OCI-LY3 (cell line): ENCODE measurements around the gene FIBCD1.
A peak's percentile ranks its signal among the peaks of the same experiment; 100 is the strongest.

Experiments
- H2AFZ ChIP-seq: fragments of 200-600, 300-600 bp; shearing (Covaris generic); 2 replicates; pipeline ENCODE4 v1.6.0; 2014; ENCODE audit warnings: antibody characterized with exemption, low read depth, low read length
- H3K27ac ChIP-seq: fragments of 200-600, 300-600 bp; sonication (generic); 2 replicates; pipeline ENCODE4 v1.5.1; 2014; ENCODE audit warnings: mild to moderate bottlenecking, low read length, moderate library complexity, mixed read lengths
- H3K27me3 ChIP-seq: fragments of 200-600, 300-600 bp; sonication (generic); 2 replicates; pipeline ENCODE4 v1.6.1; 2014; ENCODE audit warnings: low read depth, low read length, mixed read lengths
- H3K36me3 ChIP-seq: fragments of 200-600, 300-600 bp; sonication (generic); replicated peaks from 2 replicates; pipeline ENCODE3; 2014; ENCODE audit warnings: low read depth, low read length, mixed read lengths
- H3K4me1 ChIP-seq: fragments of 300-600, 200-600 bp; sonication (generic); 2 replicates; pipeline ENCODE4 v1.6.1; 2014; ENCODE audit warnings: low read length, mixed read lengths
- H3K4me2 ChIP-seq: fragments of 200-600, 300-600 bp; sonication (generic); 2 replicates; pipeline ENCODE4 v1.6.1; 2014; ENCODE audit warnings: low read length, mixed read lengths
- H3K4me3 ChIP-seq: fragments of 300-600, 200-600 bp; sonication (generic); 2 replicates; pipeline ENCODE4 v1.5.1; 2014; ENCODE audit warnings: antibody characterized with exemption, mild to moderate bottlenecking, low read length, moderate library complexity
- H3K79me2 ChIP-seq: fragments of 300-600, 200-600 bp; shearing (Covaris generic); 2 replicates; pipeline ENCODE4 v1.6.1; 2014; ENCODE audit warnings: mild to moderate bottlenecking, low read length, mixed read lengths
- H3K9ac ChIP-seq: fragments of 300-600, 200-600 bp; shearing (Covaris generic); 2 replicates; pipeline ENCODE4 v1.6.0; 2014; ENCODE audit warnings: mild to moderate bottlenecking, low read length, moderate library complexity
- H3K9me3 ChIP-seq: fragments of 200-600, 300-600 bp; shearing (Covaris generic); 2 replicates; pipeline ENCODE4 v1.6.1; 2014; ENCODE audit warnings: low read length, mixed read lengths; ENCODE audit not compliant: insufficient read depth
- H4K20me1 ChIP-seq: fragments of 200-600, 300-600 bp; sonication (generic); 2 replicates; pipeline ENCODE4 v1.6.1; 2016; ENCODE audit warnings: low read length, mixed read lengths; ENCODE audit not compliant: insufficient read depth
- EZH2phosphoT487 ChIP-seq: fragments of 200-600 bp; shearing (Covaris generic); IDR thresholded peaks from 2 replicates; pipeline ENCODE4 v1.6.1; 2018; ENCODE audit warnings: antibody characterized with exemption, mixed run types, low read depth
- TF ChIP-seq, protein P1 (sequence below): fragments of 200-600, 300-600 bp; sonication (generic); IDR thresholded peaks from 2 replicates; pipeline ENCODE4 v1.5.1; 2014; ENCODE audit warnings: antibody characterized with exemption, low read length, low read depth

Gene FIBCD1

DNA sequence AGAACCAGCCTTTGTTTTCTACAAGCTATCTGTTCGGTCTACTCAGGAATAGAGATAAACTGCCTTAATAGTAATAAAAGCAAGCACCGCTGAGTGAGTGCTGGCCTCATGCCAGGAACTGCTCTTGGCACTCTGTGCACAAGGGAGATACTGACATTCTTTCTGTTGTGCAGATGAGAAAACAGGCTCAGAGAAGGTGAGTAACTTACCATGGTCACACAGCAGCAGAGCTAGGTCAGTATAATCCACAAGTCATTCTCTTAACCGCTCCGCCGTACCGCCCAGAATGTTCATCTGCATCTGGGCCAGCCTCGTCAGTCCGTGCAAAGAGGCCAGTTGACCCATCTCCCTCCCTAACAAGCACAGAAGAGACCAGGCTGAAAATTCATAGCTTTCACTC, 69.8 kb downstream of the FIBCD1 start:
- Histone ChIP-seq H3K27me3 (no peaks in the 10 kb centered on the region), H3K9me3 (no peaks in the 10 kb centered on the region), H3K79me2 (peaks cover 18% of the 10 kb centered on the region), H3K27ac (no peak overlapping the region), H3K4me2 (no peak overlapping the region), H3K4me1 (peaks cover 38% of the 10 kb centered on the region), H4K20me1 (peaks cover 46% of the 10 kb centered on the region), H3K36me3 (peaks cover 47% of the 10 kb centered on the region), H2AFZ (no peak overlapping the region), H3K9ac (no peak overlapping the region), H3K4me3 (no peak overlapping the region)
- TF ChIP-seq EZH2phosphoT487: no peak
- TF ChIP-seq, protein P1, sequence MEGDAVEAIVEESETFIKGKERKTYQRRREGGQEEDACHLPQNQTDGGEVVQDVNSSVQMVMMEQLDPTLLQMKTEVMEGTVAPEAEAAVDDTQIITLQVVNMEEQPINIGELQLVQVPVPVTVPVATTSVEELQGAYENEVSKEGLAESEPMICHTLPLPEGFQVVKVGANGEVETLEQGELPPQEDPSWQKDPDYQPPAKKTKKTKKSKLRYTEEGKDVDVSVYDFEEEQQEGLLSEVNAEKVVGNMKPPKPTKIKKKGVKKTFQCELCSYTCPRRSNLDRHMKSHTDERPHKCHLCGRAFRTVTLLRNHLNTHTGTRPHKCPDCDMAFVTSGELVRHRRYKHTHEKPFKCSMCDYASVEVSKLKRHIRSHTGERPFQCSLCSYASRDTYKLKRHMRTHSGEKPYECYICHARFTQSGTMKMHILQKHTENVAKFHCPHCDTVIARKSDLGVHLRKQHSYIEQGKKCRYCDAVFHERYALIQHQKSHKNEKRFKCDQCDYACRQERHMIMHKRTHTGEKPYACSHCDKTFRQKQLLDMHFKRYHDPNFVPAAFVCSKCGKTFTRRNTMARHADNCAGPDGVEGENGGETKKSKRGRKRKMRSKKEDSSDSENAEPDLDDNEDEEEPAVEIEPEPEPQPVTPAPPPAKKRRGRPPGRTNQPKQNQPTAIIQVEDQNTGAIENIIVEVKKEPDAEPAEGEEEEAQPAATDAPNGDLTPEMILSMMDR: no peak

DNA sequence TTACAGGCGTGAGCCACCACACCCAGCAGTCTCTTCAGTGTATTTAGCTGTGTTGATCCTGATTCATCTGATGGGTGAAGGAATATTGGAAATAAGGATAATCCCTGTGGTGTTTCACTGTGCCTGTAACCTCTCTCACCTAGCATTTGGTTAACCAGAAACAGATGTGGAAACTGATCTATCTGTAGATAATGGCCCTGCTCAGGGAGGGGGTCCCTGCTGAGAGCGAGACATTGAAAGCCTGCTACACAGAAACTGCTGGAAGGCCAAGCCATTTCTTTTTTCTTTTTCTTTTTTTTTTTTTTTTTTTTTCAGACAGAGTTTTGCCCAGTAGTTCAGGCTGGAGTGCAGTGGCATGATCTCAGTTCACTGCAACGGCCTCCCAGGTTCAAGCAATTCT, 70.8 kb downstream of the FIBCD1 start:
- Histone ChIP-seq H3K9ac (no peak overlapping the region), H2AFZ (no peak overlapping the region), H3K36me3 (peaks cover 39% of the 10 kb centered on the region), H3K4me2 (no peak overlapping the region), H3K79me2 (peaks cover 18% of the 10 kb centered on the region), H3K4me3 (no peak overlapping the region), H3K4me1 (peaks cover 48% of the 10 kb centered on the region), H3K9me3 (no peaks in the 10 kb centered on the region), H3K27ac (no peak overlapping the region), H4K20me1 (peaks cover 51% of the 10 kb centered on the region), H3K27me3 (no peaks in the 10 kb centered on the region)
- TF ChIP-seq, protein P1: no peak
- no peak for TF ChIP-seq EZH2phosphoT487

DNA sequence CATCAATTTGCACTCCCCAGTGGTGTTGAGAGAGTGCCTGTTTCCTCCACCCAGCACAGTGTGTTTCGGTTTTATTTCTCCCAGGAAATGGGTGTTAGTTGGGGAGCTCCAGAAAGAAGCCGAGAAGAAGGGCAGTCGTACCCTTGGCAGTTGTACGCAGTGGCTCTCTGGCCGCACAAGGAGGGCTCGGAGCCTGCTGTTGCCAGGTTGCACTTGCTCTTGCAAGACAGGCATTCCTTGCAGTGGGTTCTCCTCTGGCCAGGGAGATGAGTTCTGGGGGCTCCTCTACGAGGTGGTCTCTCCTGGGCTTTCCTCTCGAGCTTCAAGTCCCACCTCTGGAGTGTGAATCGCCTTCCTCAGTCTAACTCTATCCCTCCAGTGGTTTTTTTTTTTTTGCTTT, 71.5 kb downstream of the FIBCD1 start:
- H3K4me1 ChIP-seq: peaks cover 55% of the 10 kb centered on the region
- H3K27me3 ChIP-seq: no peaks in the 10 kb centered on the region
- peaks cover 39% of the 10 kb centered on the region for H3K36me3 ChIP-seq
- H3K79me2 ChIP-seq: peaks cover 20% of the 10 kb centered on the region
- H3K4me2 ChIP-seq: no peak overlapping the region
- no peak overlapping the region for H2AFZ ChIP-seq
- H3K4me3 ChIP-seq: no peak overlapping the region
- H3K9me3 ChIP-seq: no peaks in the 10 kb centered on the region
- no peak overlapping the region for H3K27ac ChIP-seq
- peaks cover 48% of the 10 kb centered on the region for H4K20me1 ChIP-seq
- no peak overlapping the region for H3K9ac ChIP-seq
- TF ChIP-seq, protein P1: no peak
- no peak for TF ChIP-seq EZH2phosphoT487

DNA sequence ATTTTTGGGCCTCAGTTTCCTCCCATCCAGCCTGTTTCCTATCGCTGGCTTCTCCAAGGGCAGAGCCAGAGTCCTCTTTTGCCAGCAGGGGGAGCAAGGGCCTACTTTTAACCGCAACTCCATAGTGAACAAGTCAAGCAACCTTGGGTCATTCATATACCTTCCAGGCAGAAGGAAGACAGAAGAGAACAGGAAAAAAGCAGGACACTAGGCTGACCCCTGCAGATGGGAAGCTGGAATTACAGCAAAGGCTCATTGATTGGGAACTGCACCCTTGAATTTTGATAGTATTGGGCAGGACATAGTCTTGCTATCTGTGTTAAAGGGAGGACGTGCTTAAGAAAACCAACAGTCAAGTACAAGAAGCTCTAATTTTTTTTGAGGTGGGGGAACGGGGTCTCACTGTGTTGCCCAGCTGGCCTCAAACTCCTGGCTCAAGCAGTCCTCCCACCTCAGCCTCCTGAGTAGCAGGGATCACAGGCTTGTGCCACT, 72.5 kb downstream of the FIBCD1 start:
- Histone ChIP-seq H3K4me2 (no peak overlapping the region), H3K9ac (no peak overlapping the region), H3K9me3 (no peaks in the 10 kb centered on the region), H3K79me2 (peaks cover 14% of the 10 kb centered on the region), H3K27me3 (no peaks in the 10 kb centered on the region), H2AFZ (no peak overlapping the region), H4K20me1 (peaks cover 41% of the 10 kb centered on the region), H3K36me3 (peaks cover 32% of the 10 kb centered on the region), H3K27ac (no peak overlapping the region), H3K4me1 (peaks cover 50% of the 10 kb centered on the region), H3K4me3 (no peak overlapping the region)
- no peak for TF ChIP-seq EZH2phosphoT487
- TF ChIP-seq, protein P1: peak; percentile 88
